Fibroblast of peridontal ligament (primary cell): Measurements from ENCODE around the gene MACROD2.

Source experiments
- DNase-seq: peaks from one replicate; pipeline ENCODE4 v3.0.0-alpha.2; 2010; ENCODE audit errors: extremely low read depth

The MACROD2 gene

GRCh38 chr20:15848995-15849610 is 1853.8 kb downstream of the MACROD2 start:
- DNase-seq, result no peak

GRCh38 chr20:15851576-15852215 is 1856.4 kb downstream of the MACROD2 start:
- DNase-seq, result no peak

DNA sequence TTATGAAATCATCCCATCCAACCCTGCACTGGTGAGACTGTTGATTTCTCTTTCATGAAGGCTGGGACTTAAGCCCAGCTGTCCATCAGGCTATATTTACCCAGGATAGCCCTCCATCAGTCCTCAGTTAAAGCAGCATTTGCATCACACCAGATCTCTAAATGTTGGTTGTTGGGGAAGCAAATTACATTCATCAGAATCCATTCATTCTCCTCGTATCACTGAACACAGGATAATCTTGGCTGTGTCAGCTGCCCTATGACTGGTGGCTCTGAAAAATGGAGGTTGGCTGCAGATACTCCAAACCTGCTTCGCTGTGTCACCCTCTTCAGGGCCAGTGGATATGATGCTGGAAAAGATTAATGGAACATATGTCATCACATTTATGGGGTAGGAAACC is 1859.6 kb downstream of the MACROD2 start:
- DNase-seq, result no peak

GRCh38 chr20:15857173-15857784 is 1862.0 kb downstream of the MACROD2 start:
- no peak for DNase-seq

GRCh38 chr20:15859061-15859460 is 1863.7 kb downstream of the MACROD2 start:
- DNase-seq, result no peak

DNA sequence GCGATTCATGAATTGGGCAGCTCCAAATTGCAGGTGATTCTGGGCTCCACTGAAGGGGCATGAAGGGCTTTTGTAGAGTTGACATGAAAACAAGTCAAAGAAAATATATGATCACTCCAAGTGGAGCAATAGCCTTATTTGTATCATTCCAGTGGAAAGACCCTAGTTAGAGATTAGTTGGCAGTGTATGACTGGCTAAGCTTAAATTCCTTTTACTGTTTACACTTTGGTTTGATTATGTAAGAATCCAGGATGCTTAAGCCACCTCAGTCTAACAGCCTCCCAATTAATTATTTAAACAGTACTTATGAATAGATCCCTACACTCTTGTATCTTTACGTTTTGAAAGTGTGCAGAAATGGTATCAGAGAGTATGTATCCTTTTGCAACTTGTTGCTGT is 1865.5 kb downstream of the MACROD2 start:
- no peak for DNase-seq

GRCh38 chr20:15862178-15862577 is 1866.9 kb downstream of the MACROD2 start:
- no peak for DNase-seq

GRCh38 chr20:15863735-15864134 is 1868.4 kb downstream of the MACROD2 start:
- no peak for DNase-seq

DNA sequence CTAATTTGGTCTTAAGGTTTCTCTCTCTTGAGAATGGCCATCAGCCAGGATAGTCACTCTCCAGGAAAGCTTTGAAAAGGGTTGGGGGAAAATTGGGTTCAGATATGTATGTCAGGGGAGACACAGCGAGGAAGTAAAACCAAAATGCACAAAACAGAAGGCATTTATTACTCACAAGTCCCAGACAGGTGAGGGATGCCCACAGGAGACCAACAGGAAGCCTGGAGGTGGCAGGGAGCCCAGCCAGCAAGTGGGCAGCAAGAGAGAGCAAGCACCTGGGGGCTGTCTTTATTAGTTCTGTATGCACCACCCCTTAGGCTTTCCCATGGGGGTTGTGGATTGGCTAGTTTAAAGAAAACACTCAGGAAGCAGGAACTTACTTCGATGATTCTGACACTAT is 1870.2 kb downstream of the MACROD2 start:
- DNase-seq, result no peak

GRCh38 chr20:15866916-15867730 is 1871.8 kb downstream of the MACROD2 start:
- DNase-seq, result no peak

DNA sequence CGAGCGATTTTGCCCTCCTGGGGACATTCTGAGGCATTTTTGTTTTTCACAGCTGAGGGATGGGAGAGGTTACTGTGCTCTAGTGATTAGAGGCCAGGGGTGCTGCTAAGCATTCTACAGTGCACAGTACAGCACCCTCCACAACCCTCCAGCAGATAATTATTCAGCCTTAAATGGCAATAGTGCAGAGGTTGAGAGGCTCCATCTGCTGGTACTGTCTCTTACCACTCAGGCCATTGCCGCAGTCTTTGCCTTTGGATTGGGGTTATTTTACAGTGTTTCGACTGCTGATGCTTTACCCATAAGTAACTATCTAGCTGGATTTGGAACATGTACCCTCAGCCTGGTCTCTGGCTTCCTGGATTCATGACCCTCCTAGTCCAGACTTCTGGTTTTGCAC is 1872.6 kb downstream of the MACROD2 start:
- DNase-seq, result no peak

DNA sequence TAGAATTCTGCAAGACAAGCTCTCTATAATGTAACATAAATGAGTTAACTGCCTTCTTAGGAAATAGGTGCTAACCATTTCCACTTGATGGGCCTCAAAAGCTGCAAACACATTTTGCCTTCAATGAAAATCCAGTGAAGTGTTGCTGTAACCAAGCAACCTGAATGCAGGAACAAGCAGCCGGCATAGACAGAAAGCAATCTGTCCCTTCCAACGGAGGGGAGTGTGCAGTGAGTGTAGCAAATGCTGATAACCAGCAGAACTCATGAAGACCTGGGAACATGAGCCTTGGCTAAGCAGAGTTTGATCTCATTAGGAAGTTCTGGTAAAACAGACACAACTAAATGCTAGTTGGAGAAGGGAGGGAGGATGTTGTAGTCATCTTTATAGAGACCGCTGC is 1880.1 kb downstream of the MACROD2 start:
- no peak for DNase-seq

GRCh38 chr20:15882553-15882952 is 1887.2 kb downstream of the MACROD2 start:
- peak; percentile 9 for DNase-seq

GRCh38 chr20:15886250-15886649 is 1890.9 kb downstream of the MACROD2 start:
- no peak for DNase-seq

DNA sequence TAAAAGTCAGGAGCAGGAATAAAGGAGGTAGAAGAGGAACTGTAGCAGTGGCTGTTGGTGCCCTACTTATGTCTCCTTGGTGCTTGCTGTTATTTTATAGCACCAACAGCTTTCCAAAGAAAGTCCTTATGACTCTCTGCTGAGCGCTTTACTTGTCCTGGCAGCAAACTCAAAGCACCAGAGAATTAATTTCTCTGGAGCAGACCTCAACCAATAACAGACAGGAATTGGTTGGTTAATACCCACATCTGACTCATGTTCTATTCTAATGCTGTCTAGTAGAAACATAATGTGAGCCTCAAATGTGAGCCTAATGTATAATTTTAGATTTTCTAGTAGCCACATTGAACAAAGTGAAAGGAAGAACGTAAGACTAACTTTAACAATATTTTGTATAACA is 1892.1 kb downstream of the MACROD2 start:
- DNase-seq, result no peak

GRCh38 chr20:15889061-15889460 is 1893.7 kb downstream of the MACROD2 start:
- DNase-seq, result no peak

DNA sequence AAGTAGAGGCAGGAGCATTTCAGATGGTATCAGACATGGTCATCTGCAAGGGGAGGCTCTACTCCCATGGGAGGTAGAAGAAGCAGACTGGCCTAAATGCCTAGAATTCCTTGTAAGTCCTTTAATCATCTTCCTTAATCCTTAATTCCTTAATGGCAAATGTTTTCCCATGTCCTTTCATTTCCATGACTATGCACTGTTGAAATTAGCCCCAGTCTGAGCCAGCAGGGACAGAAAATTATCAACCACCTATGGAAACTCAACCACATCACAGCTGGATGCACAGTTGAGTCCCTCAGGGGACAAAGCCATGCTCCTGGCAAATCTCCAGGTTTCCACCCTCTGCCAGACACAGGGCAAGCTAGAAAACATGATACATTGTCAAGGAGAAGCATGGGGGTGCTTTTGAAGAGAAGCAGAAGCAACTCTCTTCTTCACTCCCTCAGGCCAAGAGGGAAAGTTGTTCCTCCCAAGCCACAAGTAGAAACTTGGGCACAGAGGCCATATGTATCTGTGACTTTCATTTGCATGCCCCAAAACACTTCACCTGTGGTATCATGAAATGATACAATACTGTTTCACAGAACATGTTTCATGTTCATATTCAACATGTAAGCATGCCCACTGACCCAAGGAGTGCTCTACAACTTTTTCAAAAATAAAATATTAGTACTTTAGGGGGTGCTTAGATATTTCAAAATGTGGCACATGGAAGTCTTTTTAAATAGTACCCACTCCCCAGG is 1894.4 kb downstream of the MACROD2 start:
- DNase-seq, result no peak

DNA sequence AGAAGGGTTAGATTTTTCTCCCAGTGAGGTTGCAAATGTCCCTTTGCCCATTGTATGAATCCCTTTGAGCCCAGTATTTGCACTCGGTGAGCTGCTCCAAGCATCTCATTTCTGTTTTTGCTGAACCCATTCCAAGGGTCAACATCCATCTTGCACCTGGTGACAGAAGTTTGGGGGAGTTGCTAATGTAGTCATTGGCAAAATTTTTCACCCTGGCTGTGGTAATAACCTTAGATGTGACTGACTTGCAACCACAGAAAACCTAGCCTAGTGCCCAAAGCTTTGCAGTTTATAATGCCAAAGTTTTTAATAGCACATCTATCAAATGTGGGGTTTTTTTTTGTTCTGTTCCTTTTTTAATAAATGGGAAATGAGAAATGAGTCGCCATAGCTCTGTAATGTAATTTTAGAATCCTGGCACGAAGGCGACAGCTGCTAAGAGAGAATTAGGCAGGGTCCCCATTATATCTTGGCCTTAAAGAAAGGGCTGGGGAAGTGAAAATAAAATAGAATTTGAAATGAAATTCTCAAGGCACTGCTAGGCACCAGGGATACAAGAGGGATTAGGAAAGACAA is 1895.2 kb downstream of the MACROD2 start:
- DNase-seq, result no peak

GRCh38 chr20:15895126-15895525 is 1899.8 kb downstream of the MACROD2 start:
- DNase-seq, result no peak

DNA sequence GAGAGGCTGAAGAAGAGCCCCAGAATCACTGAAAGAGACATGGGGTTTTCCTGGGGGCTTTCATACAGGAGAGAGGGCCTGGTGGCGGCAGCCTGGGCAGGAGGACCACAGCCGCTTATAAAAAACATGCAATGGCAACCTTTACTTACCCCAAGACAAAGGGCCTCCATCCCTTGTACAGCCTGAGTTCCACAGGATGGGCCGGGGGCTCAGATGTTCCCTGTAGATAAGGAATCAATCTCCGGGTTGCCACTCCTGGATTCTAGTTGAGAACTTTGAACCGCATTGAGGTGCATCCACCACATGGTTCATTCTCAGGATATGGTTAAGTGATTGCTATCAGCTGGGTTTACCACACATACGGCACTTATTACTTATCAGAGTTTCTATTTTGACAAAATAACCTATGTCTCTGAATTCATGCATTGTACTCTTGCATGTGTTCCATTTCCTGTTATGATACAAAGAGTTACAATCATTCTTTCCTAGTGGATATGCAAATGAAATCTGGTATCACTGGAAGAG is 1900.3 kb downstream of the MACROD2 start:
- no peak for DNase-seq

- DNase-seq, result no peak
These were observed 1904.7 kb downstream of the MACROD2 start for GRCh38 chr20:15899967-15900366.
